CD14-positive monocyte (primary cell): Measurements from ENCODE around the gene SCUBE2. TPM values are rescaled to one million over a fixed set of nuclear protein-coding genes. Genes with fewer than 3 reads are reported as not detected.
A peak's percentile ranks its signal among the peaks of the same experiment; 100 is the strongest.

ENCODE experiments used
- DNase-seq, 3 donors: peaks; one replicate each; pipeline ENCODE4 v3.0.0-alpha.2; 2011 to 2022
- H2AFZ ChIP-seq: 2 replicates; pipeline ENCODE4 v1.6.0; 2012; ENCODE audit warnings: mild to moderate bottlenecking, low read depth, low read length, inconsistent platforms; ENCODE audit not compliant: insufficient read depth, poor library complexity, severe bottlenecking
- H3K27ac ChIP-seq, 2 donors: 1 replicate in 1 of 2; 2 replicates in 1 of 2; pipeline ENCODE4 v1.5.1; 2012 to 2013; ENCODE audit warnings: low read length in 2 of 2, control low read depth in 1 of 2, inconsistent platforms in 1 of 2, low read depth in 1 of 2, mild to moderate bottlenecking in 1 of 2
- H3K27me3 ChIP-seq, 2 donors: one replicate each; pipeline versions ENCODE4 v1.6.0 to v1.6.1; 2011 to 2013; ENCODE audit warnings: low read length in 2 of 2; ENCODE audit not compliant: control insufficient read depth in 2 of 2, insufficient read depth in 2 of 2
- H3K36me3 ChIP-seq, 2 donors: replicated peaks in 1 of 2; 1 replicate in 1 of 2; 2 replicates in 1 of 2; pipeline versions ENCODE4 v1.5.1 to v1.6.1; 2012 to 2013; ENCODE audit warnings: low read length in 2 of 2, control low read depth in 1 of 2, inconsistent platforms in 1 of 2, mild to moderate bottlenecking in 1 of 2; ENCODE audit not compliant: insufficient read depth in 2 of 2, control insufficient read depth in 1 of 2
- H3K4me1 ChIP-seq, 2 donors: 1 replicate in 1 of 2; 2 replicates in 1 of 2; pipeline versions ENCODE4 v1.5.1 to v1.6.1; 2012 to 2013; ENCODE audit warnings: low read length in 2 of 2, control low read depth in 1 of 2, inconsistent platforms in 1 of 2, mild to moderate bottlenecking in 1 of 2, moderate library complexity in 1 of 2; ENCODE audit not compliant: insufficient read depth in 2 of 2, control insufficient read depth in 1 of 2
- H3K4me2 ChIP-seq: replicated peaks from 2 replicates; pipeline ENCODE3; 2012; ENCODE audit warnings: low read length, moderate library complexity, mild to moderate bottlenecking; ENCODE audit not compliant: poor library complexity, severe bottlenecking; ENCODE audit errors: extremely low read depth
- H3K4me3 ChIP-seq, 3 experiments: fragments of 200-600 bp in 1 of 3; sonication (generic) in 1 of 3; replicated peaks in 1 of 3; 1 replicate in 2 of 3; 2 replicates in 1 of 3; pipeline ENCODE4 v1.5.1; 2011 to 2013; ENCODE audit warnings: low read length in 3 of 3, mild to moderate bottlenecking in 3 of 3, control low read depth in 2 of 3, low read depth in 2 of 3, inconsistent platforms in 1 of 3, moderate library complexity in 1 of 3
- H3K79me2 ChIP-seq: 2 replicates; pipeline ENCODE4 v1.6.0; 2012; ENCODE audit warnings: mild to moderate bottlenecking, control low read depth, inconsistent platforms, low read length, moderate library complexity; ENCODE audit not compliant: insufficient read depth
- H3K9ac ChIP-seq: 2 replicates; pipeline ENCODE4 v1.6.0; 2017; ENCODE audit warnings: low read length, mild to moderate bottlenecking; ENCODE audit not compliant: insufficient read depth, poor library complexity, severe bottlenecking
- H3K9me3 ChIP-seq, 2 donors: replicated peaks in 1 of 2; 1 replicate in 1 of 2; 2 replicates in 1 of 2; pipeline versions ENCODE4 v1.5.1 to v1.6.1; 2012 to 2013; ENCODE audit warnings: low read length in 2 of 2, control low read depth in 1 of 2; ENCODE audit not compliant: control insufficient read depth in 1 of 2, insufficient read depth in 1 of 2
- H4K20me1 ChIP-seq: 2 replicates; pipeline ENCODE4 v1.6.0; 2012; ENCODE audit warnings: mild to moderate bottlenecking, low read length, control low read depth, moderate library complexity; ENCODE audit not compliant: insufficient read depth
- H3K27ac Mint-ChIP-seq, 7 donors: one replicate each; pipeline ENCODE4 v1.8.0; 2020; ENCODE audit warnings: mild to moderate bottlenecking in 7 of 7, mixed read lengths in 7 of 7, moderate library complexity in 6 of 7, inconsistent platforms in 2 of 7
- H3K27me3 Mint-ChIP-seq, 3 donors: one replicate each; pipeline ENCODE4 v1.8.0; 2021 to 2022; ENCODE audit warnings: low read depth in 3 of 3, mild to moderate bottlenecking in 3 of 3, mixed read lengths in 3 of 3, moderate library complexity in 3 of 3, inconsistent platforms in 1 of 3
- H3K36me3 Mint-ChIP-seq, 2 donors: one replicate each; pipeline ENCODE4 v1.8.0; 2020; ENCODE audit warnings: mixed read lengths in 2 of 2, inconsistent platforms in 1 of 2, mild to moderate bottlenecking in 1 of 2
- H3K4me1 Mint-ChIP-seq: one replicate; pipeline ENCODE4 v1.8.0; 2020; ENCODE audit warnings: mild to moderate bottlenecking, mixed read lengths
- H3K4me3 Mint-ChIP-seq, 2 donors: one replicate each; pipeline ENCODE4 v1.8.0; 2020; ENCODE audit warnings: mild to moderate bottlenecking in 2 of 2, mixed read lengths in 2 of 2, moderate library complexity in 1 of 2
- H3K9me3 Mint-ChIP-seq, 7 donors: one replicate each; pipeline ENCODE4 v1.8.0; 2020 to 2022; ENCODE audit warnings: mixed read lengths in 7 of 7, mild to moderate bottlenecking in 6 of 7, moderate library complexity in 6 of 7, inconsistent platforms in 2 of 7
- CTCF ChIP-seq: fragments of 200-600 bp; IDR thresholded peaks from one replicate; pipeline ENCODE4 v1.8.0; 2022; ENCODE audit warnings: antibody characterized with exemption, mild to moderate bottlenecking
- WGBS: methylation state at CpG from one replicate; pipeline ENCODE4 v1.1.5; 2013; ENCODE audit warnings: missing lambda C conversion rate; ENCODE audit not compliant: insufficient coverage; 5-methylcytosine and 5-hydroxymethylcytosine counted together
- intact Hi-C, 2 donors: fragments of 100-400 bp; cut with micrococcal nuclease; formaldehyde crosslinking; loops; one replicate each; pipeline versions ENCODE4 v1.15.0 to v1.15.1; 2023
- polyA plus RNA-seq, 3 donors: library from polyadenylated mRNA; depleted of rRNA in 1 of 3; unstranded in 2 of 3; stranded (reverse) in 1 of 3; fragments of 300-500 nt in 2 of 3; fragments of >200 nt in 1 of 3; fragmentation: Illumina TruSeq in 2 of 3; gene quantifications; 1 replicate in 2 of 3; 2 replicates in 1 of 3; pipeline ENCODE4 v1.2.3, GENCODE V29; 2012 to 2021

The SCUBE2 gene
- polyA plus RNA-seq, 3 donors, result 0.21 to 0.36 TPM; not detected in 1

DNA sequence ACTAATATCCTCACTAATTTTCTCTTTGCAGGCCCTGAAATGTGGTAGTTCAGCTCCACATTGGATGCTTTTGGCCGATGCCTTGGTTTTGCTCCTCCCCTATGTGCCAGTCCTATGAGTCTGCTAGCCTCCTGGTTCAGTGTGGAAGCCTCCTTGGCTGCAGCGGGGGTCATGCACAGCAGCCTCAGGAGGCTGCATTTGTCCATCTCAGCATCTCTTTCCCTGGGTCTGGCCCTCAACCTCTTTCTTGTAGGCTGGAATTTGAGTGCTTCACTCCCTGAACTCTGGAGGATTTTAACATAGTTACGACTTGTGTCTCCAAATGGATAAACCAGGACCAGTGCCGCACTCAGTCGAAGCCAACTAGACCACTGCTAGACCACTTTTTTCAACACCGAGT is 34.9 kb downstream of the SCUBE2 start:
- Histone ChIP-seq H4K20me1 (no peaks in the 10 kb centered on the region), H3K4me2 (no peak overlapping the region), H3K27ac (no peak overlapping the region), H3K36me3 (no peaks in the 10 kb centered on the region), H2AFZ (no peak overlapping the region), H3K4me3 (no peak overlapping the region), H3K27me3 (no peaks in the 10 kb centered on the region), H3K9ac (no peak overlapping the region), H3K79me2 (no peaks in the 10 kb centered on the region), H3K4me1 (peaks cover 14 to 15% of the 10 kb centered on the region in 2 donors), H3K9me3 (no peaks in the 10 kb centered on the region)
- 85% methylated on average over 2 of the region's 6 CpGs for WGBS
- Mint-ChIP-seq H3K27ac (no peak overlapping the region), H3K36me3 (no peaks in the 10 kb centered on the region), H3K27me3 (peaks cover 0 to 4% (median 1%) of the 10 kb centered on the region in 3 donors), H3K4me3 (no peak overlapping the region), H3K9me3 (no peaks in the 10 kb centered on the region), H3K4me1 (peaks cover 18% of the 10 kb centered on the region)
- intact Hi-C loops, result no loop called here
- no peak for TF ChIP-seq CTCF
- no peak for DNase-seq

- no peak overlapping the region for H3K4me3 Mint-ChIP-seq
- peaks cover 0 to 4% (median 1%) of the 10 kb centered on the region in 3 donors for H3K27me3 Mint-ChIP-seq
- H3K36me3 ChIP-seq, result no peaks in the 10 kb centered on the region
- H3K9me3 Mint-ChIP-seq, result no peaks in the 10 kb centered on the region
- H3K36me3 Mint-ChIP-seq, result no peaks in the 10 kb centered on the region
- WGBS, result 83% methylated on average over 2 of the region's 7 CpGs
- no peak overlapping the region for H3K4me2 ChIP-seq
- DNase-seq, result no peak
- H3K4me1 ChIP-seq, result no peaks in the 10 kb centered on the region
- peaks cover 4% of the 10 kb centered on the region for H3K4me1 Mint-ChIP-seq
- H2AFZ ChIP-seq, result peak overlapping the region; percentile 0
- no peak overlapping the region for H3K27ac ChIP-seq
- TF ChIP-seq CTCF, result no peak
- peak overlapping the region in 1 of 7 donors; percentile 75 for H3K27ac Mint-ChIP-seq
- H3K27me3 ChIP-seq, result no peaks in the 10 kb centered on the region
- no peaks in the 10 kb centered on the region for H3K9me3 ChIP-seq
- intact Hi-C loops, result no loop called here
- H3K4me3 ChIP-seq, result no peak overlapping the region
- no peak overlapping the region for H3K9ac ChIP-seq
- no peaks in the 10 kb centered on the region for H4K20me1 ChIP-seq
- H3K79me2 ChIP-seq, result no peaks in the 10 kb centered on the region
Measured at GRCh38 chr11:9053316-9054035, 37.9 kb downstream of the SCUBE2 start.
